ENCODE results near the gene DDN. TPM values are rescaled to one million over a fixed set of nuclear protein-coding genes. Genes with fewer than 3 reads are reported as not detected.

The DDN gene
- total RNA-seq, 1 experiment from 2014 or later = 0.35 TPM

GRCh38 chr12:48961801-48962200 lies 37.4 kb downstream of the DDN start:
- peaks cover 5% of the 10 kb centered on the region for H3K23me2 ChIP-seq (ENCODE audit: insufficient read length, low read depth, low read length, poor library complexity, severe bottlenecking)
- no peak overlapping the region for H2AFZ ChIP-seq (ENCODE audit: low read length)
- no peaks in the 10 kb centered on the region; the same call in 1 of the 2 replicates for H3K27me3 ChIP-seq (ENCODE audit: insufficient read depth, low read length)
- H3K27me3 Mint-ChIP-seq (ENCODE audit: low read depth) = peaks cover 11% of the 10 kb centered on the region
- H2BK120ac ChIP-seq (ENCODE audit: low read depth, low read length, poor library complexity, severe bottlenecking) = no peak overlapping the region
- H2BK5ac ChIP-seq (ENCODE audit: insufficient read length, low read length) = no peak overlapping the region
- H3K14ac ChIP-seq (ENCODE audit: insufficient read depth, low read length) = no peak overlapping the region
- no peak overlapping the region for H2AK5ac ChIP-seq (ENCODE audit: insufficient read length, low read length)
- H3K36me3 Mint-ChIP-seq (ENCODE audit: insufficient read depth in 1 of 3, low read depth in 3 of 3) = peaks cover 0 to 2% (median 0%) of the 10 kb centered on the region in 3 experiments; a peak in 1 of 7 replicates
- H3K4me1 ChIP-seq (ENCODE audit: insufficient read depth, low read length) = peaks cover 9% of the 10 kb centered on the region; the same call in 1 of the 2 replicates
- no peak overlapping the region for H2BK20ac ChIP-seq (ENCODE audit: low read depth, low read length, poor library complexity, severe bottlenecking)
- H3K27ac Mint-ChIP-seq = no peak overlapping the region
- H4K91ac ChIP-seq (ENCODE audit: insufficient read length, low read depth, low read length) = no peak overlapping the region
- no peaks in the 10 kb centered on the region for H3K79me2 ChIP-seq (ENCODE audit: insufficient read depth, low read length)
- H3K18ac ChIP-seq (ENCODE audit: insufficient read length, low read depth, low read length) = no peak overlapping the region
- no peak overlapping the region for H4K5ac ChIP-seq (ENCODE audit: insufficient read length, low read depth, low read length)
- H3K4me1 Mint-ChIP-seq = peaks cover 30 to 33% of the 10 kb centered on the region in 2 experiments
- no peaks in the 10 kb centered on the region for H3K9me3 ChIP-seq (ENCODE audit: control insufficient read depth, low read depth, low read length)
- H3K79me1 ChIP-seq (ENCODE audit: insufficient read depth, low read depth, low read length, poor library complexity, severe bottlenecking) = no peaks in the 10 kb centered on the region
- no peak overlapping the region for H3K9ac ChIP-seq (ENCODE audit: extremely low read depth, insufficient read length, low read length)
- no peak overlapping the region for H2BK12ac ChIP-seq (ENCODE audit: insufficient read length, low read depth, low read length)
- H3K56ac ChIP-seq (ENCODE audit: insufficient read length, low read depth, low read length) = no peak overlapping the region
- no peak overlapping the region for H4K8ac ChIP-seq (replicated peaks; ENCODE audit: insufficient read length, low read depth, low read length)
- H2BK15ac ChIP-seq (ENCODE audit: low read depth, low read length) = no peak overlapping the region
- TF ChIP-seq CTCF (conservative IDR thresholded peaks at IDR 0.05) = no peak
- no peak overlapping the region for H3K27ac ChIP-seq (ENCODE audit: insufficient read length, low read depth, low read length)
- no peak overlapping the region for H3K4me3 Mint-ChIP-seq
- no peaks in the 10 kb centered on the region; a peak in 1 of 5 replicates for H3K9me3 Mint-ChIP-seq
- DNase-seq = no peak
- H3K23ac ChIP-seq (ENCODE audit: insufficient read length, low read depth, low read length) = no peak overlapping the region
- H3K4ac ChIP-seq (ENCODE audit: low read depth, low read length) = no peak overlapping the region
- H3T11ph ChIP-seq (ENCODE audit: low read length) = no peak overlapping the region
- H3K4me2 ChIP-seq (ENCODE audit: insufficient read depth, insufficient read length, low read length) = no peak overlapping the region
- no peaks in the 10 kb centered on the region for H4K20me1 ChIP-seq (ENCODE audit: control insufficient read depth, insufficient read depth, insufficient read length)
